Type B pancreatic cell (in vitro differentiated cells): ENCODE measurements around the gene LIMA1. TPM values are rescaled to one million over a fixed set of nuclear protein-coding genes. Genes with fewer than 3 reads are reported as not detected.

Experiments
- DNase-seq: peaks from one replicate; pipeline ENCODE4 v3.0.0; 2021; ENCODE audit warnings: mixed read lengths; ENCODE audit not compliant: unreplicated experiment; ENCODE audit errors: extremely low spot score
- H3K27ac Mint-ChIP-seq: 2 replicates; pipeline ENCODE4 v1.8.0; 2021; ENCODE audit warnings: mild to moderate bottlenecking, mixed read lengths
- H3K27me3 Mint-ChIP-seq: 2 replicates; pipeline ENCODE4 v1.8.0; 2021; ENCODE audit warnings: mixed read lengths
- H3K36me3 Mint-ChIP-seq: 2 replicates; pipeline ENCODE4 v1.8.0; 2021; ENCODE audit warnings: mixed read lengths
- H3K4me1 Mint-ChIP-seq: one replicate; pipeline ENCODE4 v1.8.0; 2021; ENCODE audit warnings: mixed read lengths; ENCODE audit not compliant: unreplicated experiment
- H3K4me3 Mint-ChIP-seq: 2 replicates; pipeline ENCODE4 v1.8.0; 2021; ENCODE audit warnings: mild to moderate bottlenecking, mixed read lengths
- H3K9me3 Mint-ChIP-seq: 2 replicates; pipeline ENCODE4 v1.8.0; 2021; ENCODE audit warnings: mixed read lengths
- CTCF ChIP-seq: fragments of 200-600 bp; sonication (generic); conservative IDR thresholded peaks from 2 replicates; pipeline ENCODE4 v1.5.0; 2021; ENCODE audit warnings: antibody characterized with exemption, mild to moderate bottlenecking
- total RNA-seq: library from RNA; stranded (reverse); gene quantifications from 2 replicates; pipeline ENCODE4 v1.2.1, GENCODE V29; 2021; ENCODE audit warnings: low replicate concordance

LIMA1 gene
- total RNA-seq, 1 donor from 2014 or later, result 54.4 TPM

DNA sequence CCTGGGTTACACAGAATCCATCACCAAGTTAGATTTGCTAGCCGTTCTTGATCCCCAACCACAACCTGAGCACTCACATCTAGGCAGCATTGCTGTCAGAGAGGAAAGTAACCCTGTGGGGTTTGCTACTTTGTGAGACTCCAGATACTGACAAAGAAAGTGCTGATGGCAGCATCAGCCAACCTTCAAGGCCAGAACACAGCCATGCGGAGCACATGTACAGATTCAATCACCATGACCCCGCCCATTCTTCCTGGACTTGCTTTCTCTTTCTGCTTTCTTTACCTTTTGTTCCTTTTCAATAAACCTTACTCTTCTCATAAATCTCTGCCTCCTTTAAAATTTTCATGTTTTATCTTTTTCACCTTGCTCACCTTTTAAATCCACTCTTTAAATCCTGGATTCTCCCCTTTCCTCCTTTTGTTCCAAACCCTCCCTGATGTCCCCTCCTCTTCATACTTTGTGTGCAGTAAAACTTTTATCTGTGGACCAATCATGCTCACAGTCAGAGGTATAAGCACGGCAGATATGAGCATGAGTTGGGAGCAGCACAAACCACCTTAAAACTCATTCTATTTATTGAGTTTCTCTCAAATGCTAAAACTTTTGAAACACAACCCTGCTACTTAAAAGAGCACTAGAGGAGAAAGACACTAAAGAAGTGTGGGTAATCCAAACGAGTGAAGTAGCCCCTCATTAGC lies 94.3 kb downstream of the LIMA1 start:
- DNase-seq, result no peak
- H3K27me3 Mint-ChIP-seq, result no peaks in the 10 kb centered on the region
- peaks cover 7% of the 10 kb centered on the region for H3K36me3 Mint-ChIP-seq

GRCh38 chr12:50188241-50188781 lies 95.0 kb downstream of the LIMA1 start:
- DNase-seq, result no peak
- no peaks in the 10 kb centered on the region for H3K9me3 Mint-ChIP-seq
- H3K27ac Mint-ChIP-seq, result peak overlapping the region; percentile 26
- H3K4me3 Mint-ChIP-seq, result no peak overlapping the region
- no peaks in the 10 kb centered on the region for H3K27me3 Mint-ChIP-seq
- H3K36me3 Mint-ChIP-seq, result peaks cover 7% of the 10 kb centered on the region
- TF ChIP-seq CTCF, result no peak
- peaks cover 15% of the 10 kb centered on the region for H3K4me1 Mint-ChIP-seq

More for the DNA sequence above, 94.3 kb downstream of the LIMA1 start:
- TF ChIP-seq CTCF, result no peak
- no peaks in the 10 kb centered on the region for H3K9me3 Mint-ChIP-seq
- no peak overlapping the region for H3K4me3 Mint-ChIP-seq
- H3K27ac Mint-ChIP-seq, result peak overlapping the region; percentile 26
- peaks cover 15% of the 10 kb centered on the region for H3K4me1 Mint-ChIP-seq

DNA sequence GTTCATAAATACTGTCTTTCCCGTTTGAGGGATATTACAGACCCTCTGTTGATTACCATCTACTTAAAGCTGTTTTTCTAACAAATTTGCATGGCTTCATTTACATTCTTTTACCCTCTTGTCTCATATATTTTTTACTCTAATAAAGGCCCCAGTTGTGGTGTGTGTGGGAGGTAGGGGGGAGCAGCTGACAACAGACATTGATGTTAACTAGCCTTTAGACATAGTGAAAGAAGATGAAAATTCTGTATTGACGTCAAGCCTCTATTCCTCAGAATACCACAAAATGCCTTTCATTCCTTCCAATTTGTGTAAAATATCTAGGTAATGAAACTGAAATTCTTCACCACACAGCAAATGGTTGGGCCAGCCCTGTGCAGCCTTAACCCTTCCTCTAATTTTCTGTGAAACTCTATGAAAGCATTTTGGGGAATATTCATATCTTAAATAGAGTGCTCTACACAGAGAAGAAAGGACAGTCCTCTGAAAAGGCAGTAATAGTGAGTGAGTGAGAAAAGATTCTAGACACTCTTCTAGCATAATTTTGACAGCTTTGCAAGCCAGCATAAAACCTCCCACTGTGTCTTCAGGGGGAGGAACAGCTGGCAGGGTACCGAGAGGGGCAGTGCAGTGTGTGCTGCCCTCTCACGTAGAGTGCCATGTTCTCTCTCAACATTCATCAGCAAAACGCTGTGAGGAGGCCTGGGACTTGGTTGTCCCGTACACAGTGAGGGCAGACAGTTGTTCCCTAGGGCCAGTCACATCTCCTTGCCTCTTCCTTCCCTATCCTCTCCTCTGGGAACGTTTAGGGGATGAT lies 96.0 kb downstream of the LIMA1 start:
- Mint-ChIP-seq H3K27me3 (no peaks in the 10 kb centered on the region), H3K9me3 (no peaks in the 10 kb centered on the region), H3K4me1 (peaks cover 15% of the 10 kb centered on the region), H3K27ac (peak overlapping the region; percentile 60), H3K36me3 (no peaks in the 10 kb centered on the region), H3K4me3 (no peak overlapping the region)
- TF ChIP-seq CTCF, result no peak
- no peak for DNase-seq

DNA sequence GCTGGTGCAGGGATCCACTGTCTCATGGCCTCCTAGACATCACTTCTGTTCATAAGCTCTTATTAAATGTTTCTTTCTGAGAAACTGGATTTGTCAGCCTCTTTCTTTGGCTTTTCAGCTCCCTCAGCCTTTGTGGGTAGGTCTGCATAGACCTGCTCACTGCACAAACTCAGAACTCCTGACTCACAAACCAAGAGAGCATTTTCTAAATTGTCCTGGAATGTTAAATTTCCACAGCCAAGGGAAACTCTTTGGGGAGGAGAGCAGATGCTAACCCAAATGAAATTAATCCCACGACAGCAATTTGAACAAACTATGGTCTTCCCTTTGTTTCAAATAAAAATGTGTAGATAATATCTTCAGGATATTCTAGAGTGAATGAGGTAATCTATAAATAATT lies 96.6 kb downstream of the LIMA1 start:
- TF ChIP-seq CTCF, result no peak
- H3K36me3 Mint-ChIP-seq, result peaks cover under 1% of the 10 kb centered on the region
- no peaks in the 10 kb centered on the region for H3K9me3 Mint-ChIP-seq
- DNase-seq, result no peak
- peaks cover 15% of the 10 kb centered on the region for H3K4me1 Mint-ChIP-seq
- H3K27me3 Mint-ChIP-seq, result no peaks in the 10 kb centered on the region
- H3K27ac Mint-ChIP-seq, result peak overlapping the region; percentile 60
- H3K4me3 Mint-ChIP-seq, result no peak overlapping the region

- TF ChIP-seq CTCF, result no peak
- H3K4me1 Mint-ChIP-seq, result peaks cover 15% of the 10 kb centered on the region
- no peak overlapping the region for H3K27ac Mint-ChIP-seq
- H3K36me3 Mint-ChIP-seq, result peaks cover 6% of the 10 kb centered on the region
- H3K9me3 Mint-ChIP-seq, result no peaks in the 10 kb centered on the region
- no peak overlapping the region for H3K4me3 Mint-ChIP-seq
- DNase-seq, result no peak
- H3K27me3 Mint-ChIP-seq, result no peaks in the 10 kb centered on the region
Observed at GRCh38 chr12:50185970-50186663, 97.2 kb downstream of the LIMA1 start.
